ENCODE measurements around the gene CTNNA2.

The CTNNA2 gene

GRCh38 chr2:80168037-80168436 is 655.2 kb downstream of the CTNNA2 start:
- H3K4me1 ChIP-seq: no peaks in the 10 kb centered on the region
- no peak for TF ChIP-seq CTCF (IDR thresholded peaks at IDR 0.05)

GRCh38 chr2:80168801-80169200 is 656.0 kb downstream of the CTNNA2 start:
- no peak overlapping the region for H3K4me3 ChIP-seq (ENCODE audit: low read depth, low read length)
- H3K4me1 ChIP-seq: no peaks in the 10 kb centered on the region
- H2AFZ ChIP-seq: no peak overlapping the region
- H3K9ac ChIP-seq: no peak overlapping the region
- H3K27ac ChIP-seq: no peak overlapping the region
- no peaks in the 10 kb centered on the region for H3K9me3 ChIP-seq (ENCODE audit: control insufficient read depth, low read length)
- H3K79me2 ChIP-seq: no peaks in the 10 kb centered on the region
- no peaks in the 10 kb centered on the region for H3K27me3 ChIP-seq (ENCODE audit: control insufficient read depth, insufficient read depth, low read length)
- H3K4me2 ChIP-seq (ENCODE audit: low read length): no peak overlapping the region
- H3K36me3 ChIP-seq (ENCODE audit: control insufficient read depth, insufficient read depth, low read length): no peaks in the 10 kb centered on the region
- no peak for TF ChIP-seq CTCF (IDR thresholded peaks at IDR 0.05)

More at GRCh38 chr2:80168037-80168436, 655.2 kb downstream of the CTNNA2 start:
- Histone ChIP-seq H3K9me3 (ENCODE audit: control insufficient read depth, low read length) (no peaks in the 10 kb centered on the region), H3K36me3 (ENCODE audit: control insufficient read depth, insufficient read depth, low read length) (no peaks in the 10 kb centered on the region), H2AFZ (no peak overlapping the region), H3K79me2 (no peaks in the 10 kb centered on the region), H3K9ac (no peak overlapping the region), H3K4me3 (ENCODE audit: low read depth, low read length) (no peak overlapping the region), H3K27ac (no peak overlapping the region), H3K4me2 (ENCODE audit: low read length) (no peak overlapping the region), H3K27me3 (ENCODE audit: control insufficient read depth, insufficient read depth, low read length) (no peaks in the 10 kb centered on the region)

- H3K27me3 ChIP-seq (ENCODE audit: control insufficient read depth, insufficient read depth, low read length): no peaks in the 10 kb centered on the region
- H3K9ac ChIP-seq: no peak overlapping the region
- no peaks in the 10 kb centered on the region for H3K9me3 ChIP-seq (ENCODE audit: control insufficient read depth, low read length)
- H3K36me3 ChIP-seq (ENCODE audit: control insufficient read depth, insufficient read depth, low read length): no peaks in the 10 kb centered on the region
- no peak overlapping the region for H3K4me3 ChIP-seq (ENCODE audit: low read depth, low read length)
- no peak overlapping the region for H3K27ac ChIP-seq
- no peak for TF ChIP-seq CTCF (IDR thresholded peaks at IDR 0.05)
- H3K79me2 ChIP-seq: no peaks in the 10 kb centered on the region
- no peak overlapping the region for H3K4me2 ChIP-seq (ENCODE audit: low read length)
- no peak overlapping the region for H2AFZ ChIP-seq
- no peaks in the 10 kb centered on the region for H3K4me1 ChIP-seq
These were observed 657.2 kb downstream of the CTNNA2 start for GRCh38 chr2:80169811-80170594.

- Histone ChIP-seq H2AFZ (no peak overlapping the region), H3K27ac (no peak overlapping the region), H3K36me3 (ENCODE audit: control insufficient read depth, insufficient read depth, low read length) (no peaks in the 10 kb centered on the region), H3K9ac (no peak overlapping the region), H3K4me1 (no peaks in the 10 kb centered on the region), H3K4me2 (ENCODE audit: low read length) (no peak overlapping the region), H3K79me2 (no peaks in the 10 kb centered on the region), H3K9me3 (ENCODE audit: control insufficient read depth, low read length) (no peaks in the 10 kb centered on the region), H3K4me3 (ENCODE audit: low read depth, low read length) (no peak overlapping the region), H3K27me3 (ENCODE audit: control insufficient read depth, insufficient read depth, low read length) (no peaks in the 10 kb centered on the region)
- no peak for TF ChIP-seq CTCF (IDR thresholded peaks at IDR 0.05)
These were observed 672.2 kb downstream of the CTNNA2 start for GRCh38 chr2:80185091-80185490.

- Histone ChIP-seq H3K27ac (no peak overlapping the region), H3K9me3 (ENCODE audit: control insufficient read depth, low read length) (no peaks in the 10 kb centered on the region), H3K27me3 (ENCODE audit: control insufficient read depth, insufficient read depth, low read length) (no peaks in the 10 kb centered on the region), H3K4me1 (no peaks in the 10 kb centered on the region), H3K4me2 (ENCODE audit: low read length) (no peak overlapping the region), H3K4me3 (ENCODE audit: low read depth, low read length) (no peak overlapping the region), H3K79me2 (no peaks in the 10 kb centered on the region), H3K36me3 (ENCODE audit: control insufficient read depth, insufficient read depth, low read length) (no peaks in the 10 kb centered on the region), H3K9ac (no peak overlapping the region), H2AFZ (no peak overlapping the region)
- no peak for TF ChIP-seq CTCF (IDR thresholded peaks at IDR 0.05)
These were observed 673.4 kb downstream of the CTNNA2 start for GRCh38 chr2:80186262-80186661.

Data from parathyroid adenoma (tissue), 2 donors.